Loucy (cell line): ENCODE measurements around the gene MMAB.
"Not testable (repeated sequence)": the region's sequence is repeated elsewhere in the genome, so short reads cannot be mapped to it uniquely, and the experiment has no call there.

Experiments used
- H2AFZ ChIP-seq: fragments of 200-600 bp; sonication (generic); 2 replicates; pipeline ENCODE4 v1.6.0; 2016; ENCODE audit warnings: antibody characterized with exemption, mild to moderate bottlenecking, low read length, moderate library complexity
- H3F3A ChIP-seq: fragments of 200-600 bp; 2 replicates; pipeline ENCODE4 v1.6.0; 2016; ENCODE audit warnings: antibody characterized with exemption, low read depth, mild to moderate bottlenecking
- H3K27me3 ChIP-seq: fragments of 200-600 bp; sonication (generic); 2 replicates; pipeline ENCODE4 v1.6.1; 2014; ENCODE audit warnings: low read length, mild to moderate bottlenecking; ENCODE audit not compliant: insufficient read depth, poor library complexity, severe bottlenecking
- H3K36me3 ChIP-seq: fragments of 200-600 bp; sonication (generic); 2 replicates; pipeline ENCODE4 v1.6.1; 2016; ENCODE audit warnings: low read length; ENCODE audit not compliant: insufficient read depth
- H3K4me1 ChIP-seq: fragments of 200-600 bp; sonication (generic); 2 replicates; pipeline ENCODE4 v1.5.1; 2014; ENCODE audit warnings: low read length, mild to moderate bottlenecking; ENCODE audit not compliant: insufficient read depth, poor library complexity, severe bottlenecking
- H3K4me2 ChIP-seq: fragments of 200-600 bp; sonication (generic); 2 replicates; pipeline ENCODE4 v1.6.0; 2014; ENCODE audit warnings: antibody characterized with exemption, low read length, low read depth, mild to moderate bottlenecking; ENCODE audit not compliant: poor library complexity, severe bottlenecking
- H3K4me3 ChIP-seq: fragments of 200-600 bp; sonication (generic); 2 replicates; pipeline ENCODE4 v1.5.1; 2014; ENCODE audit warnings: low read length, mild to moderate bottlenecking, mixed read lengths; ENCODE audit not compliant: poor library complexity, severe bottlenecking
- H3K79me2 ChIP-seq: fragments of 200-600 bp; sonication (generic); 2 replicates; pipeline ENCODE4 v1.6.1; 2014; ENCODE audit warnings: low read length; ENCODE audit not compliant: insufficient read depth
- H3K9ac ChIP-seq: fragments of 200-600 bp; sonication (generic); 2 replicates; pipeline ENCODE4 v1.6.0; 2014; ENCODE audit warnings: mild to moderate bottlenecking, low read depth, low read length, moderate library complexity; ENCODE audit not compliant: poor library complexity, severe bottlenecking
- H3K9me2 ChIP-seq: fragments of 200-600 bp; sonication (generic); replicated peaks from 2 replicates; pipeline ENCODE4 v1.6.1; 2016; ENCODE audit warnings: low read depth, low read length, mixed read lengths
- H3K9me3 ChIP-seq: fragments of 200-600 bp; sonication (generic); 2 replicates; pipeline ENCODE4 v1.6.1; 2014; ENCODE audit warnings: mild to moderate bottlenecking, antibody characterized with exemption, low read length, low read depth; ENCODE audit not compliant: insufficient read depth
- H4K20me1 ChIP-seq: fragments of 200-600 bp; sonication (generic); 2 replicates; pipeline ENCODE4 v1.6.0; 2014; ENCODE audit warnings: antibody characterized with exemption, low read length, mild to moderate bottlenecking; ENCODE audit not compliant: insufficient read depth, poor library complexity, severe bottlenecking
- EZH2phosphoT487 ChIP-seq: fragments of 200-600 bp; IDR thresholded peaks from 2 replicates; pipeline ENCODE4 v1.6.1; 2018; ENCODE audit warnings: antibody characterized with exemption, mild to moderate bottlenecking, moderate library complexity, borderline replicate concordance
- TF ChIP-seq, protein P1 (sequence below): fragments of 200-600 bp; sonication (generic); conservative IDR thresholded peaks from 2 replicates; pipeline ENCODE4 v1.5.1; 2014; ENCODE audit warnings: mild to moderate bottlenecking, antibody characterized with exemption, low read length

Gene MMAB

DNA sequence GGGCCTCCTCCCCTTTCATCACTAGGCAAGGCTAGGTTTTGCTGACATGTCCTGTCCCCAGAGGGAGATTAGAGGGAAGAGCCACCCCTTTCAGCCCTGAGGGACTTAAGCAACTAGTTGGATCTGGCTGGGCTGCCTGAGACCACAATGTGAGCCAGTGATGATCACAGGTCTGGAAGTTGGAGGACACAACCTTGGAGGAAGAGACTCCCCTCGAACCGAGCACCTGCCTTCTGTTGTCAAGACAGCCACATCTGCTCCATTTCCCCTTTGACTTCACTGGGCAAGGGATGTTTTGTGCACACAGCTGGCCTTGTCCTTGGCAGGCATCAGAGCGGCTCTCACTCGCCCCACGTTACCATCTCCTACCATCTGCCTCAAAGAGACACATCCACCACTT lies 31.7 kb upstream of the MMAB start:
- Histone ChIP-seq H3K27me3 (no peaks in the 10 kb centered on the region), H3K4me1 (no peaks in the 10 kb centered on the region), H3K9me2 (no peaks in the 10 kb centered on the region), H3K4me2 (no peak overlapping the region), H3F3A (no peaks in the 10 kb centered on the region), H3K9me3 (no peaks in the 10 kb centered on the region), H3K36me3 (no peaks in the 10 kb centered on the region), H3K4me3 (no peak overlapping the region), H3K9ac (no peak overlapping the region), H3K79me2 (no peaks in the 10 kb centered on the region), H4K20me1 (no peaks in the 10 kb centered on the region), H2AFZ (no peak overlapping the region)
- TF ChIP-seq, protein P1, sequence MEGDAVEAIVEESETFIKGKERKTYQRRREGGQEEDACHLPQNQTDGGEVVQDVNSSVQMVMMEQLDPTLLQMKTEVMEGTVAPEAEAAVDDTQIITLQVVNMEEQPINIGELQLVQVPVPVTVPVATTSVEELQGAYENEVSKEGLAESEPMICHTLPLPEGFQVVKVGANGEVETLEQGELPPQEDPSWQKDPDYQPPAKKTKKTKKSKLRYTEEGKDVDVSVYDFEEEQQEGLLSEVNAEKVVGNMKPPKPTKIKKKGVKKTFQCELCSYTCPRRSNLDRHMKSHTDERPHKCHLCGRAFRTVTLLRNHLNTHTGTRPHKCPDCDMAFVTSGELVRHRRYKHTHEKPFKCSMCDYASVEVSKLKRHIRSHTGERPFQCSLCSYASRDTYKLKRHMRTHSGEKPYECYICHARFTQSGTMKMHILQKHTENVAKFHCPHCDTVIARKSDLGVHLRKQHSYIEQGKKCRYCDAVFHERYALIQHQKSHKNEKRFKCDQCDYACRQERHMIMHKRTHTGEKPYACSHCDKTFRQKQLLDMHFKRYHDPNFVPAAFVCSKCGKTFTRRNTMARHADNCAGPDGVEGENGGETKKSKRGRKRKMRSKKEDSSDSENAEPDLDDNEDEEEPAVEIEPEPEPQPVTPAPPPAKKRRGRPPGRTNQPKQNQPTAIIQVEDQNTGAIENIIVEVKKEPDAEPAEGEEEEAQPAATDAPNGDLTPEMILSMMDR = no peak
- no peak for TF ChIP-seq EZH2phosphoT487

DNA sequence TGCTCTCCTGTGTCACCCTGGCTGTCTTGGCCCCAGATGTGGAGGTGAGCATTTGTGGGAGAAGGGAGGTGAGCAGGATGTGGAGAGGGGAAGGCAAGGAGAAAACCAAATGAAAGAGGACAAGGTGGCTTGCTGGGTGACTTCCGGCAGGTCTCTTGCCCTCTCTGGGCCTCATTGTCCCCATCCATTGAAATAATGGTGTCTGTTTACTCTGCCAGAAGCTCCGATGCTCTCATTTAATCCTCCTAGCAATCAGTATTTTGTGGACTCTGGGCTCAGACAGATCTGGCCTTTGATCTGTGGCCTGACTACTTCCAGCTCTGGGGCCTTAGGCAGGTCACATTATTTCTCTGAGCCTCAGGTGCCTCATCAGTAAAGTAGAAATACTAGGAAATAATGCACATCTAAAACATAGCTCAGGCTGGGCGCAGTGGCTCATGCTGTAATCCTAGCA lies 30.9 kb upstream of the MMAB start:
- Histone ChIP-seq H3K9me2 (no peaks in the 10 kb centered on the region), H3K4me3 (no peak overlapping the region), H3K27me3 (no peaks in the 10 kb centered on the region), H3K9ac (no peak overlapping the region), H4K20me1 (no peaks in the 10 kb centered on the region), H3K4me2 (no peak overlapping the region), H3F3A (no peaks in the 10 kb centered on the region), H2AFZ (no peak overlapping the region), H3K79me2 (no peaks in the 10 kb centered on the region), H3K9me3 (no peaks in the 10 kb centered on the region), H3K4me1 (no peaks in the 10 kb centered on the region), H3K36me3 (no peaks in the 10 kb centered on the region)
- TF ChIP-seq, protein P1 = no peak
- TF ChIP-seq EZH2phosphoT487 = no peak

DNA sequence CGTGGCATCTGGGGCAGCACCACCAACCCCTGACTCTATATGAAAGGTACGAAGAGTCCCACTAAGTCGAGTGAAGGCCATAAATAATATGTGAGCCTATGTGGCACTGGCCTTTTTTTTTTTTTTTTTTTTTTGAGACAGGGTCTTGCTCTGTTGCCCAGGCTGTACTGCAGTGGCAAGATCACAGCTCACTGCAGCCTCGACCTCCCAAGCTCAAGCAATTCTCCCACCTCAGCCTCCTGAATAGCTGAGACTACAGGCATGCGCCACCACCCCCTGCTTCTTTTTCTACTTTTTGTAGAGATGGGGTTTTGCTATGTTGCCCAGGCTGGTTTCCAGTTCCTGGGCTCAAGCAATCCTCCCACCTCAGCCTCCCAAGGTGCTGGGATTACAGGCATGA lies 28.8 kb upstream of the MMAB start:
- H3K9me2 ChIP-seq, H4K20me1 ChIP-seq, H3K27me3 ChIP-seq, H3K9ac ChIP-seq, H3K4me2 ChIP-seq, H3K36me3 ChIP-seq, H3K4me3 ChIP-seq, H3K4me1 ChIP-seq, H3F3A ChIP-seq, H3K79me2 ChIP-seq, H3K9me3 ChIP-seq, H2AFZ ChIP-seq: not testable (repeated sequence)

DNA sequence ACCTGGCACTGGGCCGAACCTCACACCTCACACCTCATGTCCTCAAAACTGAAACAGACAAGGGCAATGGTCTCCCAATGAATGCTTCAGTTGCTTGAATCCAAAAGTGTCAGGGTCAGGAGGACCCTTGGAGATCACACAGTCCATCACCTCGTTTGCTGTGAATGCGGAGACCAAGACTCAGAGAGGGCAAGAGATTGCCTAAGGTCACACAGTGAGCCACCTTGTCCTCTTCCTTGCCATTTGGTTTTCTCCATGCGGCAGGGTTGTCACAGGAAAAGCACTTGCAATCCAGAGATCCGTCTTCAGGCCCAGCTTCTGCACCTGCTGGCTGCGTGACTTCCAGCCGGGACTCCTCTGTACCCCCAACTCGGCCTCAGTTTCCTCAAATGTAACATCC lies 28.3 kb upstream of the MMAB start:
- no peak overlapping the region for H3K4me2 ChIP-seq
- no peaks in the 10 kb centered on the region for H3K27me3 ChIP-seq
- no peak overlapping the region for H2AFZ ChIP-seq
- no peaks in the 10 kb centered on the region for H3K4me1 ChIP-seq
- no peaks in the 10 kb centered on the region for H4K20me1 ChIP-seq
- no peak overlapping the region for H3K9ac ChIP-seq
- no peak overlapping the region for H3K4me3 ChIP-seq
- no peaks in the 10 kb centered on the region for H3F3A ChIP-seq
- TF ChIP-seq EZH2phosphoT487 = no peak
- TF ChIP-seq, protein P1 = no peak
- H3K79me2 ChIP-seq = no peaks in the 10 kb centered on the region
- H3K9me2 ChIP-seq = no peaks in the 10 kb centered on the region
- H3K9me3 ChIP-seq = no peaks in the 10 kb centered on the region
- H3K36me3 ChIP-seq = no peaks in the 10 kb centered on the region
